Gastrocnemius medialis (tissue), 4 donors: ENCODE results near the gene BNC1.

Experiments used
- CTCF ChIP-seq, 5 experiments: fragments of 450-650 bp in 3 of 5; fragments of 200-600 bp in 2 of 5; sonication (generic) in 2 of 5; IDR thresholded peaks in 4 of 5; conservative IDR thresholded peaks in 1 of 5; 1 replicate in 4 of 5; 2 replicates in 1 of 5; pipeline ENCODE4 v1.5.1; 2016 to 2019; ENCODE audit warnings: antibody characterized with exemption in 5 of 5, mild to moderate bottlenecking in 3 of 5, moderate library complexity in 3 of 5
- POLR2A ChIP-seq, 2 donors: fragments of 450-650 bp; IDR thresholded peaks; one replicate each; pipeline ENCODE4 v1.6.1; 2017; ENCODE audit warnings: antibody characterized with exemption in 2 of 2, mild to moderate bottlenecking in 2 of 2, moderate library complexity in 2 of 2

GRCh38 chr15:83320844-83321243 is 36.4 kb upstream of the BNC1 start:
- TF ChIP-seq CTCF (IDR thresholded peaks at IDR 0.05 in 4 of 5, conservative IDR thresholded peaks at IDR 0.05 in 1 of 5) (no peak), POLR2A (IDR thresholded peaks at IDR 0.05) (no peak)
